ENCODE data around the gene BDP1.
"Not testable (repeated sequence)": the region's sequence is repeated elsewhere in the genome, so short reads cannot be mapped to it uniquely, and the experiment has no call there.

Gene BDP1

GRCh38 chr5:71447218-71447808, 8.1 kb upstream of the BDP1 start:
- DNase-seq (ENCODE audit: low read depth): peak; percentile 13
- H3K4me3 ChIP-seq (ENCODE audit: low read length): not testable (repeated sequence)
- TF ChIP-seq, protein P1, sequence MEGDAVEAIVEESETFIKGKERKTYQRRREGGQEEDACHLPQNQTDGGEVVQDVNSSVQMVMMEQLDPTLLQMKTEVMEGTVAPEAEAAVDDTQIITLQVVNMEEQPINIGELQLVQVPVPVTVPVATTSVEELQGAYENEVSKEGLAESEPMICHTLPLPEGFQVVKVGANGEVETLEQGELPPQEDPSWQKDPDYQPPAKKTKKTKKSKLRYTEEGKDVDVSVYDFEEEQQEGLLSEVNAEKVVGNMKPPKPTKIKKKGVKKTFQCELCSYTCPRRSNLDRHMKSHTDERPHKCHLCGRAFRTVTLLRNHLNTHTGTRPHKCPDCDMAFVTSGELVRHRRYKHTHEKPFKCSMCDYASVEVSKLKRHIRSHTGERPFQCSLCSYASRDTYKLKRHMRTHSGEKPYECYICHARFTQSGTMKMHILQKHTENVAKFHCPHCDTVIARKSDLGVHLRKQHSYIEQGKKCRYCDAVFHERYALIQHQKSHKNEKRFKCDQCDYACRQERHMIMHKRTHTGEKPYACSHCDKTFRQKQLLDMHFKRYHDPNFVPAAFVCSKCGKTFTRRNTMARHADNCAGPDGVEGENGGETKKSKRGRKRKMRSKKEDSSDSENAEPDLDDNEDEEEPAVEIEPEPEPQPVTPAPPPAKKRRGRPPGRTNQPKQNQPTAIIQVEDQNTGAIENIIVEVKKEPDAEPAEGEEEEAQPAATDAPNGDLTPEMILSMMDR (conservative IDR thresholded peaks at IDR 0.05; ENCODE audit: low read length): peak; percentile 29

GRCh38 chr5:71452876-71453275, 2.6 kb upstream of the BDP1 start:
- TF ChIP-seq, protein P1 (conservative IDR thresholded peaks at IDR 0.05; ENCODE audit: low read length): no peak

GRCh38 chr5:71454913-71455312, 538 bp upstream of the BDP1 start:
- no peak for DNase-seq (ENCODE audit: low read depth)
- TF ChIP-seq, protein P1 (conservative IDR thresholded peaks at IDR 0.05; ENCODE audit: low read length): no peak
- peak overlapping the region; percentile 94 for H3K4me3 ChIP-seq (ENCODE audit: low read length)

More at GRCh38 chr5:71452876-71453275, 2.6 kb upstream of the BDP1 start:
- no peak for DNase-seq (ENCODE audit: low read depth)
- H3K4me3 ChIP-seq (ENCODE audit: low read length): no peak overlapping the region

DNA sequence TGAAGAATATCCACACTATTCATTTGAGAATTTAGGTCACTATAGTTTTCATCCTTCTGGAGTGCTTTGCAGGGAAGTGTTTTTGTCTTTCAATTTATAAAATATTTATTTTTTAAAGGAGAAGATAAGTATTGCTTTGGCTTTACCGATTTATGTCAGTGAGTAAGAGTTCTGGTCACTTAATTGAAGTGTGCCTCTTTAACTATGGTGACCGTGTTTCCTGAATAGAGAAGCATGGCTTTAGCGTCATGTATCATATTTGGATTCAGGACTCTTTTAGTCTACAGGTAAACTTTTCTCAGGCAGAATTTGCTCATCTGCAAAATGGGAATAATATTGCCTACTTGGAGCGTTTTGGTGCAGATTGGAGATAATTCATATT, 902 bp downstream of the BDP1 start:
- H3K4me3 ChIP-seq (ENCODE audit: low read length): peak overlapping the region; percentile 94
- TF ChIP-seq, protein P1 (conservative IDR thresholded peaks at IDR 0.05; ENCODE audit: low read length): no peak
- no peak for DNase-seq (ENCODE audit: low read depth)

- peak overlapping the region; percentile 94; the same call in 1 of the 2 replicates for H3K4me3 ChIP-seq (ENCODE audit: low read length)
- DNase-seq (ENCODE audit: low read depth): no peak
Measured at GRCh38 chr5:71457106-71457505, 1.7 kb downstream of the BDP1 start.

DNA sequence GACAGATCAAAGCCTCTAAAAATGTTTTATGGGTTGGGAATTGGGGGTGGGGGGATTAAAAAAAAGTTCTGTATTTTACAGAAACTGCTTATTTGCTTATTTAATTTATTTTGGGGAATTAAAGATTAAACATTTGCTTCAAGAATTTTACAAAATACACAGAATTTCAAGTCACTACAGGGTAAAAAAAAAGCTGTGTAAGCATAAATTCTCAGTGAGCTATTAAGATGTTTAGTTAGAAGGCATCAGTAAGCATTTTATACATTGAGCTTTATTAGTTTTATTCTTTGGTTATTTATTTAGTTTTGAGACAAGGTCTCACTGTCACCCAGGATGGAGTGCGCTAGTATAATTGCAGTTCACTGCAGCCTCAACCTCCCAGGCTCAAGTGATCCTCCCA, 5.2 kb downstream of the BDP1 start:
- H3K4me3 ChIP-seq (ENCODE audit: low read length): no peak overlapping the region
- DNase-seq (ENCODE audit: low read depth): no peak
- TF ChIP-seq, protein P1 (conservative IDR thresholded peaks at IDR 0.05; ENCODE audit: low read length): no peak

More at GRCh38 chr5:71457106-71457505, 1.7 kb downstream of the BDP1 start:
- TF ChIP-seq, protein P1 (conservative IDR thresholded peaks at IDR 0.05; ENCODE audit: low read length): no peak

DNA sequence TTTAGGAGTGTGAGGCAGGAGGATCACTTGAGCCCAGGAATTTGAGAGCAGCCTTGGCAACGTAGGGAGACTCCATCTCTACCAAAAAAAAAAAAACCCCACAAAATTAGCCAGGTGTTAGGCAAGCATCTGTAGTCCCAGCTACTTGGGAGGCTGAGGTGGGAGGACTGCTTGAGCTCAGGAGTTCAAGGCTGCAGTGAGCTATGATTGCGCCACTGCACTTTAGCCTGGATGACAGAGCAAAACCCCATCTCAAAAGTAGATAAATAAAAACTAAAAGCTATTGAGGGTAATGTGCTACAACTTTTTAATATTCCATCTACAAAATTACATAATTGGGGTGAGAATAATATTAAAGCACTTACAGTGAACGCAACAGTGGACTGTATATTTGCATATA, 5.9 kb downstream of the BDP1 start:
- TF ChIP-seq, protein P1 (conservative IDR thresholded peaks at IDR 0.05; ENCODE audit: low read length): no peak
- DNase-seq (ENCODE audit: low read depth): no peak
- no peak overlapping the region for H3K4me3 ChIP-seq (ENCODE audit: low read length)
